ENCODE measurements around the gene LIMS1.
"Not testable (repeated sequence)": the region's sequence is repeated elsewhere in the genome, so short reads cannot be mapped to it uniquely, and the experiment has no call there.

Gene LIMS1

DNA sequence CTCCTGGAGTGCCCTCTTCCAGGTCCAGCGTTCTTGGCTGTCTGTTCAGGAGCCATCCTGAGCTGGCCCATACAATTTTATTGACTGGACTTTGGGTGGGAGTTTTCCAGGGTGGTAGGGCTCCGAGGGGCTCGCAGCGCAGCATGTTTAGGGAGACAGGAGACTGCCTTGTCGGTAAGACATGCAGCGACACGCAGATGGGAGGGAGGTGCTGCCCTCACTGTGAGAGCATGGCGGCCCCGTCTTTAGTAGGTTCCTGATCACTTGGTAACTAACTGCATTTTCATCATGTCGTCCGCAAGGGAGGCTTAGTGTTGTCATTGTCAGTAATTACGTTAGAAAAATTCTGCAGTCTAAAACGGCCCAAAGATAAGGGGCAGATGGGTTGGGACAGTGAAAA lies 121.0 kb downstream of the LIMS1 start:
- DNase-seq (ENCODE audit: insufficient read length); FAIRE-seq: not testable (repeated sequence)

DNA sequence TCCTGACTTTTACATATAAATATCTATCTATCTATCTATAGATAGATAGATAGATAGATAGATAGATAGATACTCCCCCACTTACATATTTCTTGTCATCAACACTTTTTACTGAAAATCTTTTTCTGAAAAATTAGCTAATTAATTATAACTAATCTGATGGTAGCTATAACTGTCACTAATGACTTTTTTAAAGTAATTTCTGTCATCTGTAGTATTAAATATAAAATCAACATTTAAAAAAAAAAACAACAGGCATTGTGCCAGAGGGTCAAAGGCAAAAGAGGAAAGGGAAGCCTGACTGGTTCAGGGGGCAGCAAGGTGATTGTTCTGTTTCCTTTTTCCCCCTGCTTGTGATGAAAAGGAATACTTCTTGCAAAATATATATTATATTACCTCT lies 122.0 kb downstream of the LIMS1 start:
- not testable (repeated sequence) for FAIRE-seq; DNase-seq (ENCODE audit: insufficient read length)

DNA sequence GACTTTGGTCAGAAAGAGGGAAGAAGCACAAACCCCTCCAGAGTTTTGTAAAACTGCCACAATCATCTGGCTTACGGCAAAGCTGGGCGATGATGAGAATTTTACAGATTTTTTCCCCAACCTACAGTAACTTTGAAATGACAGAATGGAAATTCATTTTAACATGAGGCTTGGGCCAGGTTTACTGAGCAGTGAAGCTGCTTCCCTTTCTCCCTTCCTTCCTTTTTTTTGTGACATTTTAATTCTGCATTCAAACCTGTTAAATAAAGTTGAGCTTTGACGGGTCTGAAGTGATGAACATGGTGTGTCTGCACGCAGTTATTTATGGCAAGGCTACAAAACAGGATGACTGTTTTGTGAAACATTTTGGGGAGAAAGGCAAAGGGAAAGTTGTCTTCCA lies 123.2 kb downstream of the LIMS1 start:
- FAIRE-seq; DNase-seq (ENCODE audit: insufficient read length): not testable (repeated sequence)

DNA sequence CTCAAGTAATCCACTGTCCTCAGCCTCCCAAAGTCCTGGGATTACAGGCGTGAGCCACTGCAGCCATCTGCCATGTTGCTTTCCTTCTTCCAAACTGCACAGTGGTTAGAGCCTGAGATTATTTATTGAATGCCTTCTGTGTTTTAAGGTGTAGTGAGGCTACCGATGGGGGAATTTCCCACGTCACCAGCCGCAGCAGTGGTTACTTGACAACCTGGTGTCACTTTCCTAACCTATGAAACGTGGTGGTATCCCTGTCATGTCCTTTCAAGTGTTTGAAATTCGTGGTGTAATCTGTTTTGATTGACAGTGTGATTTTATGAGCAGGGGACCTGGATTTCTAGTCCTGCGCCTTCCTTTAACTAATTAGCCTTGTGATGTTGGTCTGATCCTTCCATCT lies 124.3 kb downstream of the LIMS1 start:
- not testable (repeated sequence) for FAIRE-seq

DNA sequence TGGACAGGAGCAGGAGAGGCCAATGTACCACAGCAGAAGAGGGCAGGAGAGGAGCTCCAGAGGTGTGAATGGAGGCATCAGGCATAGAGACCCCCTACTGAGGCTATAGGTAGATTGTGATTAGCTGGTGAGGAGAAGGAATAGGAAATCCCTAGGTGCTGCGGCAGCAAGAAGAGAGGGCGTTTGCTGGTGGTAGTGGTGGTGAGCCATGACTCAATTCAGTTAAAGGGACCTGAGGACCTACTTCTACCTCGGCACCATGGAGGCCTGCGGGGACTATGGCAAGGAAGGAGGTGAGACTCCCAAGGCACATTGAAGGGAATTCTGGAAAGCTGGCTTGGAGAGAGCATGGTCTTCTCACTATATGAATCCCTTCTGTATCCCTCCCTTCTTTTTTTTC lies 127.2 kb downstream of the LIMS1 start:
- not testable (repeated sequence) for DNase-seq (ENCODE audit: insufficient read length); FAIRE-seq

More for the DNA sequence above, 124.3 kb downstream of the LIMS1 start:
- not testable (repeated sequence) for DNase-seq (ENCODE audit: insufficient read length)

DNA sequence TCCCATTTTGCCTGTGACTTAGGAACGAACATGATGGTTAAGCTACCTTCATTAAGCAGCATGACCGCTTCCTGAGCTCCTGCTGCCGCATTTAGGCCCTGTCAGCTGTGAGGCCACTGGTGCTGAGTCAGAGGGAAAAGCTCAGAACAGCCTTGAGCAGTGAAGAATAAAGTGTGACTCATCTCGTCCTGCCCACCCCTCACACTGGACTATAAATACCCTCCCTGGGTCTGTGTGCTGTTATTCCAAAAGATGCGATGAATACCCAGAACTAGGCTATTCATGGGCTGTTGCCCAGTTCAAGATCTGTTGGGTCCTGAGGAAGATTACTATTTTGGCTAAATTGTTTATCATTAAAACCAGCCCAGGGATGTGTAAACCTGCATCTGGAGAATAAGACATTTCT lies 127.9 kb downstream of the LIMS1 start:
- not testable (repeated sequence) for DNase-seq (ENCODE audit: insufficient read length); FAIRE-seq

DNA sequence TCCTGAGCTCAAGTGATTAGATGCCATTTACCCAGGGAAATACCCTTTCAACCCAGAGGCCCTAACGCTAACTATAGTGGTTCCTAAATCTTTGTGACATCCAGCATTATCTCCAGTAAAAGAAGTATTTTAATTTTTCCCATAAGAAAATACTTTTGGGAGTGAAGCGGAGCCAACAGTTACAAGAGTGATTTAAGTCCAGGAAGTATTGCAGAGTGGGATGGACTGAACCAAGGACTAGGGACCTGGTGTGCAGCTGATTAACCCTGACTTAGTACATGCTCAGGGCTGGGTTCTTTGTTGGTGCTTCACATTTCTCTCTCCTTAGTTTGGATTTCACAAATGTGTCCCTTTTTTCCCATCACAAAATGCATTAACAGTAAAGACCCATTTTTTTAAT lies 129.1 kb downstream of the LIMS1 start:
- not testable (repeated sequence) for FAIRE-seq; DNase-seq (ENCODE audit: insufficient read length)

DNA sequence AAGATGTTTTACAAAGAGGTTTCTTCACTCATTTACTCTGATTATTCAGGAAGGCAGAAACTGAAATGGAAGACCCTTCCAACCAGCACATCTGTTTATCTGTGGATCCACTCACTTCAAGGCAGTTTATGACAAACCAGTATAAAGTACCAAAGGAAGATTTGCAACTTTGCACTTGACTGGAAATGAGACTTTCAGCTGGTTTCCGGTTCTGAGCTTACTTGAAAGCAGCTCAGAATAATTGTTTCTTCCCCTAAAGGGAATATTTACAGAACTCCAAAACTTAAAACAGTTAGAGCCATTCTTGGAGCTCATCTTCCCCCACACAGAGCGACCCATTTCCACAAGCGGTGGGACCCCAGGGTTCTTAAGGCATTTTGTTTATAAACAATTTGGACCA lies 129.8 kb downstream of the LIMS1 start:
- not testable (repeated sequence) for FAIRE-seq

DNA sequence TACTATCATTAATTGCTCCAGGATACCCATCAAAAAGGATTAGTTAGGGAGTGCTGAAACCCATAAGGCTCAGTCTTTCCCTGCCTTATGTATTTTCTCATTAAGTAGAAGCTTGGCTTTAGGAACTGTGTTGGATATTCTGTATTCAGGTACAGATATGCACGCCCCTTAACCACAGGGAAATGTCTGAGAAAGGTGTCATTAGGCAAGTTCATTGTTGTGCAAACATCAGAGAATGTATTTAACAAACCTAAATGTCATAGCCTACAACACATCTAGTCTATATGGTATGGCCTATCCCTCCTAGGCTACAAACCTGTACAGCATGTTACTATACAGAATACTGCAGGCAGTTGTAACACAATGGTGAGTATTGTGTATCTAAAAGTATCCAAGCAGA lies 130.7 kb downstream of the LIMS1 start:
- not testable (repeated sequence) for DNase-seq (ENCODE audit: insufficient read length); FAIRE-seq

More for the DNA sequence above, 129.8 kb downstream of the LIMS1 start:
- DNase-seq (ENCODE audit: insufficient read length), result not testable (repeated sequence)

DNA sequence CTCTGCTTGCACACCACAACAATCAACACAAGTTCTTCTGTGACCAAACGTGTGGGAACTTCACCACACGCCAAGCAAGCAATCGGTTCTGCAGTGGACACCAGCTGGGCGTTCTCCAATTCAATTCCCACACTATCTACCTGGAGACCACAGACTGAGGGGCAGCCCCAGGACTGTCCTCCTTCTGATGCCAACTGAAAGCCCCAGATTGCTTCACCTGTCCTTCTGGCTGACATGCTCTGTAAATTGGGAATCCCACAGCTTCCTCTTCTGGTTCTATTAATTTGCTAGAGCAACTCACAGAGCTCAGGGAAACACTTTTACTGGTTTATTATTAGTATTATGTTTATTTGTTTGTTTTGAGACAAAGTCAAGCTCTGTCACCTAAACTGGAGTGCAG lies 131.7 kb downstream of the LIMS1 start:
- not testable (repeated sequence) for DNase-seq (ENCODE audit: insufficient read length); FAIRE-seq

DNA sequence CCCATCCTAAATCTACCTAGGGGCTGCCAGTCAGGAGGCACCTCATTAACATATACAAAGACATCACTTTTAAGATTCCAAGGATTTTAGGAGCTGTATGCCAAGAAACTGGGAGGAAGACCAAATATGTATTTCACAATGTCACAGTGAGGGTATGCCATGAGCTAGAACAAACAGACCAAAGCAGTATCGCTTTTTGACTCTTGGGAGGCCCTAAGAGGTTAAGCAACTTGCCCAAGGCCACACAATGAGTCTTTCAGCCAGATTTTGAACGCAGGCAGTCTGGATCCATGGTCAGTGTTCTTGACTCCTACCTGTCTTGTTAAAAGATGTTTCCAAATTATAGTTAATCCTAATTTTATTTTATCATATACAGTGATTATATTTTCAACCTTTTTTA lies 132.9 kb downstream of the LIMS1 start:
- not testable (repeated sequence) for FAIRE-seq; DNase-seq (ENCODE audit: insufficient read length)

DNA sequence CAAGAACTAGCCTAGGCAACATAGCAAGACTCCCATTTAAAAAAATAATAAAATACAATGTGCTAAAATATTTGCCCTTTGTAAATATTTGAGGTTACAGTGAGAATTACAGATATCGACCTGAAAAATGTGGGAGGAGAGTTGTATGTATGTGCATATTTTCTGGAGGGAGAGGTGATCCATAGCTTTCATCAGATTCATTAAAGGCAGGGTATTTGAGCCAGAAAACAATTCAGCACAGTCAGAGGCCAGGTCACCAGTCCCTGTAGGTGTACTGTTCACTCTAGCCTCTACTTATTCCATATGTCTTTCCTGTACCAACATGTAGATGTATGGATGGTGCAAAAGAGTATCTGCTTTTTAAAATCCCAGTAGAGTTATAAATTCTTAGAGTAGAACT lies 136.0 kb downstream of the LIMS1 start:
- not testable (repeated sequence) for FAIRE-seq; DNase-seq (ENCODE audit: insufficient read length)

DNA sequence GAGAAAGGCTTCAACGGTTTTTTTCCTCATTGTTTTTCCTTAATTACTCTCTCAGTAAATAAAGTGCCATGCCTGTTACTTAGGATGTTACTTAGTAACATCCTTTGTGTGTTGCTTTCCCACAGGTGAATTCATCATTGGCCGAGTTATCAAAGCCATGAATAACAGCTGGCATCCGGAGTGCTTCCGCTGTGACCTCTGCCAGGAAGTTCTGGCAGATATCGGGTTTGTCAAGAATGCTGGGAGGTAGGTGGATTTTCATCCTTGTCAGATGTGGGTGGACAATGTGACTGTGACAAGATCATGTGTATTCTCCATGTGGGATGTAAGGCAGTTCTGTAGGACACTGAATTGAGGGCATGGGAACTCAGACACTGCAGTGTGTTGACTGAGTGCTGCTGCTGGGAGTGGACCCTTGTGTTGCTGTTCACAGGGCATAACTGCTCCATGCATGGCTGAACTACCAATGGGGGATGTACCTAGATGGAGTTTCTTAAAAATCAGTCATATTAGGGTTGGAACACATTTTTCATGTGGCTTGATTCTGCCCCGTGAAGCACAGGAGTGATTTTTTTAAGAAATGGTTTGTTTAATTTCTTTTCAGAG lies 138.0 kb downstream of the LIMS1 start:
- FAIRE-seq; DNase-seq (ENCODE audit: insufficient read length): not testable (repeated sequence)

DNA sequence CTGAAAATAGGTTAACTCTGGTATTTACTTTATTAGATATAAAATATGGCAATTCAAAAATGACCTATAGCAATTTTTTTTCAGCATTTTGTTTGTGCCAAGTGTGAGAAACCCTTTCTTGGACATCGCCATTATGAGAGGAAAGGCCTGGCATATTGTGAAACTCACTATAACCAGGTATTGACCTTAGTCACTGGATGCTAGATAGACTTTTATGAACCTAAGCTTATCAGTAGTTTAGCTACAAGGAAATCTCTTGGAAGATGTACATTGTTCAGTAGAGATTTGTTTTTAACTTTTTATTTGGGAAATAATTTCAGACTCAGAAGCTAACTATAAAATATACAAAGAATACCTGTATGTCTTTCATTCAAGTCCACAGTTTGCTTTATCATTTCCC lies 142.3 kb downstream of the LIMS1 start:
- FAIRE-seq; DNase-seq (ENCODE audit: insufficient read length): not testable (repeated sequence)

DNA sequence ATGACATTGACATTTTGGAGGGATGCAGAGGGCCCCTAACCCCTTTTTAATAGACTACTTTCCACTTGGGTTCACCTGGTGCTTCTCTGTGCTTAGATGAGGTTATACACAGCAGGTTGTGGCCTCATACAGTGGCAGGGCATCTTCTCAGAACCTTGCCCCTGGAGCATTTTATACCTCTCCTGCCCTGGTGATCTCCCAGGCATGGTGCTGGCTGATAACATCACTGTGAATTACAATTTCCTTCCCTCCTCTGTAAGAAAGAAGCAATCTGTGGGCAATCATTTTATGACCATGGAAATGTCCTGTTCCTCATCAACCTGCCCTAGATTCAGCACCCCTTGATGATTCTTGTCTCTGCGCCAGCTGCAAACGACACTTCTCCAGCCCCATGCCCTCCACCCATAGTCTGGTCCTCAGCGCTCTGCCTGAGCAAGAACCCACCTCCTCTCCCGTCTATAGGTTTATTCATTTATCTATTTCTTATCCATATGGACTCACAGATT lies 143.0 kb downstream of the LIMS1 start:
- not testable (repeated sequence) for FAIRE-seq; DNase-seq (ENCODE audit: insufficient read length)

DNA sequence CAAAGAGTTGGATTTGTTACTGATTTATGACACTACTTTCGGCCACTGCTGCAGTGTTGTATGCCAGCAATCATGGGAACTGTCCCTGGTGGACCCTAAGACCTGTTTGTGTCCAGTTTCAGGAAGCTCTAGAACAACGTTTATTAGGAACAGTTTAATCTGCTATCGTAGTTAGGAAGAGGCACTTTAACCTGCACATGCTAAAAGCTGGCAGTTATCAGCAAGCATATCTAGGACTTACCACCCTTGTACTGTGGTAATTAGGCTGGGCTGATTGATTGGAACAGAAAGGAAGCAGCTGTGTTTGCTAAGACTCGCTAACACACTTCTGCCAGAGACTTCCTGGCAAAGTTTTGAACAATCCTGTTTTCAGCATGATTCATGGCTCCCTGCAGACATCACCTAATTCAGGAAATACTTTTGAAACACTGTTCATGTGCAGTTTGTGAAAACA lies 144.0 kb downstream of the LIMS1 start:
- FAIRE-seq; DNase-seq (ENCODE audit: insufficient read length): not testable (repeated sequence)

DNA sequence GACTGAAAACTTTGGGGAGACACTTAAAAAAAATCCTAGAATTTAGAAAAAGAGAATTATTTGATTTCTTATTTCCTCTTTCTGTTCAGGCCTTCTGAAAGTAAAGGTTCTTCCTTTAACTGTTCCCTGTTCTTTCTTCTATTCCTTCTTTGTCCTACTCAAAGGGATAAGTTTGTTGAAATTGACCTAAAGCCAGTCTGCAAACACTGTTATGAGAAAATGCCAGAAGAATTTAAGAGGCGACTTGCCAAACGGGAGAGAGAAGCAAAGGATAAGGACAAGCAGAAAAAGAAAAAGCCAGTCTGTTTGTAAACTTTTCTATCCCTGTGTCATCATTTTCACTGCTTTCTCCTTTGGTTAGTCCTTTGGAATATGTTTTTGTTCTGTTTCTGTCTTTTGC lies 146.5 kb downstream of the LIMS1 start:
- DNase-seq (ENCODE audit: insufficient read length); FAIRE-seq: not testable (repeated sequence)

DNA sequence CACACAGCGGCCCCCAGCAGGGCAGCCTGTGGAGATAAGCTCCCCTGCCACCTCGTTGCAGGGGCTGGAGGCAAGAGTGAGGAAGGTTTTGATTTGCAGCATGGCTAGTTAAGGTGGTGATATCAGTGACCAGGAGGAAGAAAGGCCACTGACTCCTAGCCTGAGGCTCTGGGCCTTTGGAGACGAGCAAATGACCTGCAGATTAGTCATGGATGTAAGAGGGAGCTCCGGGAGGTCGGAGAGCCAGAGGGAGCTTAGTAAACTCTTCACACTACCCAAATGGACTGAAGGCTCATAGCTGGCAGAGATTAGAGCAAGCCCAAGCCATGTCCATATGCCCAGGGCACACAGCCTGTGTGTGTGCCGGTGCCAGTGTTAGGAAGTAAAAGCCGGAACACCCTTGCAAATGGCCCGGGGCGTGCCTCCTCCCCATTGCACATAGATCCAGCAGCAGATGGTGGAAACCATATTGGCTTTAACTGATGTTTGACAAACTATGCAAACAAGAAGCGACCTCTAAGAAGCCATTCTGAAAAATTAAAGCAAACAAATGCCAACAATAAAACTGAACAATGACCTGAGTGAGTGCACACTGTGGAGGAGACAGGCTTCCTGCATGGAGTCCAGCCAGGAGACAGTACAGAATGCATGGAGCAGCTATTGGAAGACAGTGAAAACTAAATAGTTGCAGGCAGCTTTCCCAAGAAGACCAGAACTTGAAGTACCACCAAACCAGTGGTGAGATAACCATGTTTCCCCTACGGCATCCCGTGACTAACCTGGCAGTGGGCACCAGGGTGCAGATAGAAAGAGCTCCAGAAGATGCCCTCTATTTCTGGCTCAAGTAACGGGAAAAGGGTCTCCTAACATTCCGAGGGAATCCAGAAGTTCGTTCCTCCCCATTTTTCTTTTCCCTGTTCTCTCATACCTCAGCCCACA lies 154.8 kb downstream of the LIMS1 start:
- not testable (repeated sequence) for FAIRE-seq; DNase-seq (ENCODE audit: insufficient read length)

DNA sequence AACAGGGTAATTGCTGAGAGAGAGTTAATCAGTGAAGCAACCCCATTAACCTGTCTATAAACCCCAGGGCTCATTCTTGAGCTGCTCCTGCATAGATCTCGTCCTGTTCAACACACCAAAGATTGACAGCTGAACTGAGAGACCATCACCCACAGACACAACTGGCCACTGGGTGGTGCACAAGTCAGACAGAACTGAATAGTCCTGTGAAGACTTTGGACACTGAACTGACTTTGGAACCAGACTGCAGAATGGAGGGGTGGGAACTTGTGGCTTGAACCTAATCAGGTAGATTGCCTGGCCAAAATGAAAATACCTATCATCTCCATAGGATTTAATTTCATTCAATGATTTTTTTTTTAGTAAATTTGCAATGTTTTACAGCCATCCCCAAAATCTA lies 155.7 kb downstream of the LIMS1 start:
- not testable (repeated sequence) for FAIRE-seq; DNase-seq (ENCODE audit: insufficient read length)

Measured in GM12892 (cell line).